HG02973 (cell line): Measurements from ENCODE around the gene ATOH7.
"Not testable (repeated sequence)": the region's sequence is repeated elsewhere in the genome, so short reads cannot be mapped to it uniquely, and the experiment has no call there.

Experiments used
- ATAC-seq: cut with Tn5 transposase; IDR thresholded peaks from one replicate; pipeline ENCODE4 v1.9.1; 2021; ENCODE audit warnings: moderate library complexity; ENCODE audit not compliant: unreplicated experiment

The ATOH7 gene

GRCh38 chr10:68238371-68238770 lies 6.5 kb upstream of the ATOH7 start:
- ATAC-seq: no peak

- no peak for ATAC-seq
Measured at GRCh38 chr10:68237173-68237572, 5.3 kb upstream of the ATOH7 start.

- ATAC-seq: no peak
Measured at GRCh38 chr10:68235581-68235980, 3.7 kb upstream of the ATOH7 start.

- no peak for ATAC-seq
Measured at GRCh38 chr10:68235111-68235510, 3.2 kb upstream of the ATOH7 start.

GRCh38 chr10:68233046-68233445 lies 1.1 kb upstream of the ATOH7 start:
- no peak for ATAC-seq

- ATAC-seq: peak; percentile 92
Measured at GRCh38 chr10:68231106-68231816, 652 bp downstream of the ATOH7 start.

GRCh38 chr10:68230268-68230667 lies 1.6 kb downstream of the ATOH7 start:
- no peak for ATAC-seq

- ATAC-seq: no peak
Measured at GRCh38 chr10:68224810-68225209, 7.1 kb downstream of the ATOH7 start.

- ATAC-seq: no peak
Measured at GRCh38 chr10:68223535-68224165, 8.3 kb downstream of the ATOH7 start.

GRCh38 chr10:68222391-68222790 lies 9.5 kb downstream of the ATOH7 start:
- no peak for ATAC-seq

GRCh38 chr10:68221196-68221595 lies 10.7 kb downstream of the ATOH7 start:
- no peak for ATAC-seq

GRCh38 chr10:68218786-68219185 lies 13.1 kb downstream of the ATOH7 start:
- no peak for ATAC-seq

- no peak for ATAC-seq
Measured at GRCh38 chr10:68212721-68213352, 19.1 kb downstream of the ATOH7 start.

GRCh38 chr10:68211669-68212068 lies 20.2 kb downstream of the ATOH7 start:
- ATAC-seq: no peak

GRCh38 chr10:68208424-68209042 lies 23.4 kb downstream of the ATOH7 start:
- no peak for ATAC-seq

GRCh38 chr10:68202960-68203353 lies 29.0 kb downstream of the ATOH7 start:
- no peak for ATAC-seq

- ATAC-seq: no peak
Measured at GRCh38 chr10:68196701-68197100, 35.2 kb downstream of the ATOH7 start.

- ATAC-seq: not testable (repeated sequence)
Measured at GRCh38 chr10:68195776-68196175, 36.1 kb downstream of the ATOH7 start.

- ATAC-seq: no peak
Measured at GRCh38 chr10:68194290-68194689, 37.6 kb downstream of the ATOH7 start.

GRCh38 chr10:68192113-68192512 lies 39.8 kb downstream of the ATOH7 start:
- ATAC-seq: no peak

GRCh38 chr10:68188835-68189234 lies 43.1 kb downstream of the ATOH7 start:
- ATAC-seq: no peak

GRCh38 chr10:68185085-68185484 lies 46.8 kb downstream of the ATOH7 start:
- no peak for ATAC-seq
